Neural cell (in vitro differentiated cells): Measurements from ENCODE around the gene RTTN.

Source experiments
- CTCF ChIP-seq: fragments of 450-650 bp; IDR thresholded peaks from 2 replicates; pipeline ENCODE4 v1.5.1; 2014; ENCODE audit warnings: antibody characterized with exemption, mild to moderate bottlenecking, moderate library complexity; ENCODE audit not compliant: poor library complexity, severe bottlenecking
- EP300 ChIP-seq: fragments of 450-650 bp; conservative IDR thresholded peaks from 2 replicates; pipeline ENCODE4 v1.6.1; 2014; ENCODE audit warnings: antibody characterized with exemption, mild to moderate bottlenecking, moderate library complexity; ENCODE audit not compliant: poor library complexity, severe bottlenecking
- POLR2AphosphoS5 ChIP-seq: IDR thresholded peaks from 2 replicates; pipeline ENCODE4 v1.6.1; 2012

DNA sequence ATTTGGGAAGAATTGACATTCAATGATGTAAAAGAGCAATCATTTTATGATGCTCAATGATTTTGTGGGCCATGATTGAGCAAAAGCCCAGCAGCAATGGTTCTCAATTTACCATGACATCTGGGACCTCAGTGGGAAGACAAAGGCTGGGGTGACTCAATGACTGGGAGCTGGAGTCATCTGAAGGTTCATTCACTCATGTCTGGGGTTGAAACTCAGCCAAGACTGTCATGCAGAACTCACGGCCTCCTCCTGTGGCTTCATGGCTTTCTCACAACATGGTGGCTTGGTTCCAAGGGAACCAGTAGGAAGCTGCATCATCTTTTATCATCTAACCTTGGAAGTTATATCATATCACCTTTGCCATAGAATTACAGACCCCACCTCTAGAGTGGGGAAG is 212.7 kb downstream of the RTTN start:
- TF ChIP-seq CTCF = no peak
- TF ChIP-seq POLR2AphosphoS5 = no peak
- TF ChIP-seq EP300 = no peak
